ENCODE results near the gene CACNA2D3. TPM values are rescaled to one million over a fixed set of nuclear protein-coding genes. Genes with fewer than 3 reads are reported as not detected.
"Not testable (repeated sequence)": the region's sequence is repeated elsewhere in the genome, so short reads cannot be mapped to it uniquely, and the experiment has no call there.

The CACNA2D3 gene
- total RNA-seq, 1 donor from 2014 or later = not detected

DNA sequence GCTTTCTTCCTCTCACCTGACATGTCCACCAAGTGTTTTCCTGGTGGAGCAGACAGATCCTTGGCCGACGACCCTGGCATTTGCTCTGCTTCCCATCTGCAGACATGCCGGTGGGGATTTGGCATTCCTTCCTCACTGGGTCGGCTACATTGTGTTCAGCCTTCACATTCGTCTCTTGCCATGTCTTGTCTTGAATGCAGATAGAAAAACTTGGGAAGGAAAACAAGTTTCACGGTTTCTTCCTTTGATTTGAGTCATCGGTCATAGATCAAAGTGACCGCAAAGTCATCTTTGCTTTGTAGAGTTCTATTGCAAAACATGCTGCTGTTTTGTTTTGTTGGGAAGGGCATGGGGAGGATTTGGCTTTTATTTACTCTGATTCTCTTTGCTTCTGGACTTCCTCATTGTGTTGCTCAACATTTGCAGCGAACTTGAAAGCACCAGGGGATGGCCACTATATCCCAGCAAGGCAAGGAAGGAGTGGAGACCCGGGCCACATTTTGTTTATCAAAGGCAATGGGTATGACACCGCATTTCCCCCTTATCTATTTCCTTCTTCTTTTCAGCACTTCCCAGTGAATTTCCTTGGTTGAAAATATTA, 321.3 kb downstream of the CACNA2D3 start:
- H3K27me3 Mint-ChIP-seq (ENCODE audit: low read depth) = peaks cover 2% of the 10 kb centered on the region
- no peak overlapping the region for H3K27ac Mint-ChIP-seq (ENCODE audit: unreplicated experiment)
- TF ChIP-seq, protein P1, sequence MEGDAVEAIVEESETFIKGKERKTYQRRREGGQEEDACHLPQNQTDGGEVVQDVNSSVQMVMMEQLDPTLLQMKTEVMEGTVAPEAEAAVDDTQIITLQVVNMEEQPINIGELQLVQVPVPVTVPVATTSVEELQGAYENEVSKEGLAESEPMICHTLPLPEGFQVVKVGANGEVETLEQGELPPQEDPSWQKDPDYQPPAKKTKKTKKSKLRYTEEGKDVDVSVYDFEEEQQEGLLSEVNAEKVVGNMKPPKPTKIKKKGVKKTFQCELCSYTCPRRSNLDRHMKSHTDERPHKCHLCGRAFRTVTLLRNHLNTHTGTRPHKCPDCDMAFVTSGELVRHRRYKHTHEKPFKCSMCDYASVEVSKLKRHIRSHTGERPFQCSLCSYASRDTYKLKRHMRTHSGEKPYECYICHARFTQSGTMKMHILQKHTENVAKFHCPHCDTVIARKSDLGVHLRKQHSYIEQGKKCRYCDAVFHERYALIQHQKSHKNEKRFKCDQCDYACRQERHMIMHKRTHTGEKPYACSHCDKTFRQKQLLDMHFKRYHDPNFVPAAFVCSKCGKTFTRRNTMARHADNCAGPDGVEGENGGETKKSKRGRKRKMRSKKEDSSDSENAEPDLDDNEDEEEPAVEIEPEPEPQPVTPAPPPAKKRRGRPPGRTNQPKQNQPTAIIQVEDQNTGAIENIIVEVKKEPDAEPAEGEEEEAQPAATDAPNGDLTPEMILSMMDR (IDR thresholded peaks at IDR 0.05) = no peak
- DNase-seq (ENCODE audit: low spot score) = no peak
- H3K9me3 Mint-ChIP-seq (ENCODE audit: low read depth) = peaks cover 2% of the 10 kb centered on the region
- H3K4me1 Mint-ChIP-seq (ENCODE audit: low read depth) = no peaks in the 10 kb centered on the region
- H3K4me3 Mint-ChIP-seq (ENCODE audit: unreplicated experiment) = no peak overlapping the region
- H3K36me3 Mint-ChIP-seq (ENCODE audit: low read depth) = no peaks in the 10 kb centered on the region

GRCh38 chr3:54445630-54446029, 323.3 kb downstream of the CACNA2D3 start:
- TF ChIP-seq, protein P1 (IDR thresholded peaks at IDR 0.05) = no peak
- H3K27ac Mint-ChIP-seq (ENCODE audit: unreplicated experiment) = no peak overlapping the region
- peaks cover 5% of the 10 kb centered on the region for H3K9me3 Mint-ChIP-seq (ENCODE audit: low read depth)
- H3K4me3 Mint-ChIP-seq (ENCODE audit: unreplicated experiment) = no peak overlapping the region
- H3K36me3 Mint-ChIP-seq (ENCODE audit: low read depth) = no peaks in the 10 kb centered on the region
- H3K4me1 Mint-ChIP-seq (ENCODE audit: low read depth) = no peaks in the 10 kb centered on the region
- DNase-seq (ENCODE audit: low spot score) = no peak
- peaks cover 2% of the 10 kb centered on the region for H3K27me3 Mint-ChIP-seq (ENCODE audit: low read depth)

- H3K27me3 Mint-ChIP-seq (ENCODE audit: low read depth) = peaks cover 2% of the 10 kb centered on the region
- H3K9me3 Mint-ChIP-seq (ENCODE audit: low read depth) = peaks cover 8% of the 10 kb centered on the region
- H3K36me3 Mint-ChIP-seq (ENCODE audit: low read depth) = no peaks in the 10 kb centered on the region
- TF ChIP-seq, protein P1 (IDR thresholded peaks at IDR 0.05) = no peak
- H3K27ac Mint-ChIP-seq (ENCODE audit: unreplicated experiment) = no peak overlapping the region
- no peak overlapping the region for H3K4me3 Mint-ChIP-seq (ENCODE audit: unreplicated experiment)
- DNase-seq (ENCODE audit: low spot score) = no peak
- no peaks in the 10 kb centered on the region for H3K4me1 Mint-ChIP-seq (ENCODE audit: low read depth)
These were observed 325.1 kb downstream of the CACNA2D3 start for GRCh38 chr3:54447427-54447826.

- Mint-ChIP-seq H3K9me3 (ENCODE audit: low read depth) (peaks cover 39% of the 10 kb centered on the region), H3K4me1 (ENCODE audit: low read depth) (no peaks in the 10 kb centered on the region)
These were observed 332.5 kb downstream of the CACNA2D3 start for GRCh38 chr3:54454806-54455205.

DNA sequence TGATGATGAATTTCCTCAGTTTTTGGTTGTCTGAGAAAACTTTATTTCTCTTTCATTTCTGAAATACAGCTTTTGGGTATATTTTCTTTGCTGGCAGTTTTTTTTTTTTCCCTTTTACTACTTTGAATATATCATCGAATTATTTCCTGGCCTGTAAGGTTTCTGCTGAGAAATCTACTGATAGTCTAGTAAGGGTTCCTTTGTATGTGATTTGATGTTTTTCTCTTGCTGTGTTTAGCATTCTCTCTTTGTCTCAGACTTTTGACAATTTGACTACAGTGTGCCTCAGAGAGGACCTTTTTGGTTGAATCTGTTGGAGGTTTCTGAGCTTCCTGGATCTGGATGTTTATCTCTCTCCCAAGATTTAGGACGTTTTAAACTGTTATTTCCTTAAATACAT, 336.0 kb downstream of the CACNA2D3 start:
- no peak for DNase-seq (ENCODE audit: low spot score)
- H3K4me1 Mint-ChIP-seq (ENCODE audit: low read depth) = no peaks in the 10 kb centered on the region
- H3K36me3 Mint-ChIP-seq (ENCODE audit: low read depth) = no peaks in the 10 kb centered on the region
- no peak overlapping the region for H3K27ac Mint-ChIP-seq (ENCODE audit: unreplicated experiment)
- H3K27me3 Mint-ChIP-seq (ENCODE audit: low read depth) = no peaks in the 10 kb centered on the region
- peaks cover 49% of the 10 kb centered on the region for H3K9me3 Mint-ChIP-seq (ENCODE audit: low read depth)
- H3K4me3 Mint-ChIP-seq (ENCODE audit: unreplicated experiment) = no peak overlapping the region
- TF ChIP-seq, protein P1 (IDR thresholded peaks at IDR 0.05) = no peak

More at GRCh38 chr3:54454806-54455205, 332.5 kb downstream of the CACNA2D3 start:
- no peak overlapping the region for H3K4me3 Mint-ChIP-seq (ENCODE audit: unreplicated experiment)
- TF ChIP-seq, protein P1 (IDR thresholded peaks at IDR 0.05) = no peak
- H3K36me3 Mint-ChIP-seq (ENCODE audit: low read depth) = no peaks in the 10 kb centered on the region
- H3K27ac Mint-ChIP-seq (ENCODE audit: unreplicated experiment) = no peak overlapping the region
- DNase-seq (ENCODE audit: low spot score) = no peak
- no peaks in the 10 kb centered on the region for H3K27me3 Mint-ChIP-seq (ENCODE audit: low read depth)

DNA sequence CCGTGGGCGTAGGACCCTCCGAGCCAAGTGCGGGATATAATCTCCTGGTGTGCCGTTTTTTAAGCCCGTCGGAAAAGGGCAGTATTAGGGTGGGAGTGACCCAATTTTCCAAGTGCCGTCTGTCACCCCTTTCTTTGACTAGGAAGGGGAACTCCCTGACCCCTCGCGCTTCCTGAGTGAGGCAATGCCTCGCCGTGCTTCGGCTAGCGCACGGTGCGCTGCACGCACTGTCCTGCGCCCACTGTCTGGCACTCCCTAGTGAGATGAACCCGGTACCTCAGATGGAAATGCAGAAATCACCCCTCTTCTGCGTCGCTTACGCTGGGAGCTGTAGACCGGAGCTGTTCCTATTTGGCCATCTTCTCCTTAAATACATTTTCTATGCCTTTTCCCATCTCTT, 342.2 kb downstream of the CACNA2D3 start:
- not testable (repeated sequence) for H3K27ac Mint-ChIP-seq (ENCODE audit: unreplicated experiment); H3K36me3 Mint-ChIP-seq (ENCODE audit: low read depth); DNase-seq (ENCODE audit: low spot score); H3K27me3 Mint-ChIP-seq (ENCODE audit: low read depth); H3K4me3 Mint-ChIP-seq (ENCODE audit: unreplicated experiment); H3K4me1 Mint-ChIP-seq (ENCODE audit: low read depth)
- peaks cover 49% of the 10 kb centered on the region for H3K9me3 Mint-ChIP-seq (ENCODE audit: low read depth)

Measured in chondrocyte (in vitro differentiated cells).